HFF-Myc (cell line): Measurements from ENCODE around the gene TLR10.

Source experiments
- DNase-seq: peaks from one replicate; pipeline ENCODE4 v3.0.0-alpha.2; 2011; ENCODE audit warnings: low read depth; ENCODE audit errors: extremely low read depth
- H3K4me3 ChIP-seq: replicated peaks from 2 replicates; pipeline ENCODE4 v1.5.1; 2011; ENCODE audit warnings: low read depth, mild to moderate bottlenecking, control low read depth, low read length
- CTCF ChIP-seq: IDR thresholded peaks from 2 replicates; pipeline ENCODE4 v1.5.1; 2012; ENCODE audit warnings: mild to moderate bottlenecking, low read depth, low read length, control low read depth; ENCODE audit errors: missing control alignments

TLR10 gene

GRCh38 chr4:38800961-38801450 lies 18.2 kb upstream of the TLR10 start:
- no peak for TF ChIP-seq CTCF
- DNase-seq: no peak

GRCh38 chr4:38800366-38800765 lies 17.6 kb upstream of the TLR10 start:
- no peak for DNase-seq
- no peak overlapping the region for H3K4me3 ChIP-seq
- TF ChIP-seq CTCF: no peak

More at GRCh38 chr4:38800961-38801450, 18.2 kb upstream of the TLR10 start:
- no peak overlapping the region for H3K4me3 ChIP-seq

- no peak for DNase-seq
- H3K4me3 ChIP-seq: no peak overlapping the region
- TF ChIP-seq CTCF: no peak
These were observed 12.3 kb upstream of the TLR10 start for GRCh38 chr4:38795087-38795486.

GRCh38 chr4:38794051-38794450 lies 11.3 kb upstream of the TLR10 start:
- DNase-seq: no peak
- no peak for TF ChIP-seq CTCF
- no peak overlapping the region for H3K4me3 ChIP-seq

GRCh38 chr4:38791010-38791409 lies 8.2 kb upstream of the TLR10 start:
- H3K4me3 ChIP-seq: no peak overlapping the region
- DNase-seq: no peak
- no peak for TF ChIP-seq CTCF

- DNase-seq: no peak
- H3K4me3 ChIP-seq: no peak overlapping the region
- TF ChIP-seq CTCF: no peak
These were observed 5.5 kb upstream of the TLR10 start for GRCh38 chr4:38788317-38788716.

- DNase-seq: no peak
- no peak for TF ChIP-seq CTCF
- no peak overlapping the region for H3K4me3 ChIP-seq
These were observed 4.9 kb upstream of the TLR10 start for GRCh38 chr4:38787693-38788092.
